ENCODE results near the gene TPP1.

DNA sequence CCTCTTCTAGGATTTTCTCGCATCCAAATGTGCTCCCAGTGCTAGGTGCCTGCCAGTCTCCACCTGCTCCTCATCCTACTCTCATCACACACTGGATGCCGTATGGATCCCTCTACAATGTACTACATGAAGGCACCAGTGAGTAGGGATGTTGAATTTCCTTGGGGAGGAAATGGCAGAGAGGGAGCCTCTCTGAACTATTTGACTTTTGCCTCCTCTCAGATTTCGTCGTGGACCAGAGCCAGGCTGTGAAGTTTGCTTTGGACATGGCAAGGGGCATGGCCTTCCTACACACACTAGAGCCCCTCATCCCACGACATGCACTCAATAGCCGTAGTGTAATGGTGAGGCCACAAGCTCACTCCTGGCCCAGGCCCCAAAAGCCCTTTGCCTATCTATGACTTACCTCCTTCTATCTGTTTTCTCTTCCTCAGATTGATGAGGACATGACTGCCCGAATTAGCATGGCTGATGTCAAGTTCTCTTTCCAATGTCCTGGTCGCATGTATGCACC, 9.7 kb downstream of the TPP1 start:
- TF ChIP-seq, protein P1, sequence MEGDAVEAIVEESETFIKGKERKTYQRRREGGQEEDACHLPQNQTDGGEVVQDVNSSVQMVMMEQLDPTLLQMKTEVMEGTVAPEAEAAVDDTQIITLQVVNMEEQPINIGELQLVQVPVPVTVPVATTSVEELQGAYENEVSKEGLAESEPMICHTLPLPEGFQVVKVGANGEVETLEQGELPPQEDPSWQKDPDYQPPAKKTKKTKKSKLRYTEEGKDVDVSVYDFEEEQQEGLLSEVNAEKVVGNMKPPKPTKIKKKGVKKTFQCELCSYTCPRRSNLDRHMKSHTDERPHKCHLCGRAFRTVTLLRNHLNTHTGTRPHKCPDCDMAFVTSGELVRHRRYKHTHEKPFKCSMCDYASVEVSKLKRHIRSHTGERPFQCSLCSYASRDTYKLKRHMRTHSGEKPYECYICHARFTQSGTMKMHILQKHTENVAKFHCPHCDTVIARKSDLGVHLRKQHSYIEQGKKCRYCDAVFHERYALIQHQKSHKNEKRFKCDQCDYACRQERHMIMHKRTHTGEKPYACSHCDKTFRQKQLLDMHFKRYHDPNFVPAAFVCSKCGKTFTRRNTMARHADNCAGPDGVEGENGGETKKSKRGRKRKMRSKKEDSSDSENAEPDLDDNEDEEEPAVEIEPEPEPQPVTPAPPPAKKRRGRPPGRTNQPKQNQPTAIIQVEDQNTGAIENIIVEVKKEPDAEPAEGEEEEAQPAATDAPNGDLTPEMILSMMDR (IDR thresholded peaks at IDR 0.05), result no peak
- TF ChIP-seq POLR2A (IDR thresholded peaks at IDR 0.05), result no peak

Measured in upper lobe of left lung (tissue), 4 donors.